ENCODE data around the gene BOD1. TPM values are rescaled to one million over a fixed set of nuclear protein-coding genes. Genes with fewer than 3 reads are reported as not detected.

The BOD1 gene
- total RNA-seq, 4 donors from 2014 or later = 50.8 to 64.4 (median 54.7) TPM

GRCh38 chr5:173568128-173568527, 48.3 kb downstream of the BOD1 start:
- H3K4me3 ChIP-seq = no peak overlapping the region
- peaks cover 0 to 17% (median 3%) of the 10 kb centered on the region in 3 donors for H3K4me1 ChIP-seq
- TF ChIP-seq EP300 (IDR thresholded peaks at IDR 0.05) (no peak), POLR2A (IDR thresholded peaks at IDR 0.05) (no peak), POLR2AphosphoS5 (IDR thresholded peaks at IDR 0.05) (no peak), CTCF (IDR thresholded peaks at IDR 0.05) (no peak)
- no peaks in the 10 kb centered on the region for H3K36me3 ChIP-seq
- no peaks in the 10 kb centered on the region for H3K27me3 ChIP-seq
- ATAC-seq = no peak
- WGBS, 2 donors (ENCODE audit: low coverage in 1 of 2) = 82 to 92% methylated on average over 1 of the region's 1 CpG
- peaks cover 0 to 8% (median 0%) of the 10 kb centered on the region in 3 donors for H3K9me3 ChIP-seq
- no peak overlapping the region for H3K27ac ChIP-seq

- no peak for ATAC-seq
- Histone ChIP-seq H3K4me1 (peaks cover 0 to 11% (median 0%) of the 10 kb centered on the region in 3 donors), H3K9me3 (peaks cover 0 to 8% (median 0%) of the 10 kb centered on the region in 3 donors), H3K36me3 (no peaks in the 10 kb centered on the region), H3K27me3 (no peaks in the 10 kb centered on the region), H3K4me3 (no peak overlapping the region), H3K27ac (no peak overlapping the region)
- no peak for TF ChIP-seq CTCF (IDR thresholded peaks at IDR 0.05)
- no peak for TF ChIP-seq POLR2A (IDR thresholded peaks at IDR 0.05)
- no peak for TF ChIP-seq EP300 (IDR thresholded peaks at IDR 0.05)
- TF ChIP-seq POLR2AphosphoS5 (IDR thresholded peaks at IDR 0.05) = no peak
- 24 to 60% methylated on average over 7 of the region's 7 CpGs for WGBS, 2 donors (ENCODE audit: low coverage in 1 of 2)
Observed at GRCh38 chr5:173567548-173567947, 48.9 kb downstream of the BOD1 start.

- ATAC-seq = no peak
- H3K4me3 ChIP-seq = no peak overlapping the region
- TF ChIP-seq POLR2AphosphoS5 (IDR thresholded peaks at IDR 0.05) (no peak), POLR2A (IDR thresholded peaks at IDR 0.05) (no peak), EP300 (IDR thresholded peaks at IDR 0.05) (no peak), CTCF (IDR thresholded peaks at IDR 0.05) (no peak)
- H3K9me3 ChIP-seq = peaks cover 0 to 19% (median 0%) of the 10 kb centered on the region in 3 donors
- WGBS, 2 donors (ENCODE audit: low coverage in 1 of 2) = 89 to 100% methylated on average over 1 to 3 of the region's 3 CpGs
- H3K36me3 ChIP-seq = no peaks in the 10 kb centered on the region
- H3K4me1 ChIP-seq = peaks cover 0 to 6% (median 0%) of the 10 kb centered on the region in 3 donors
- no peaks in the 10 kb centered on the region for H3K27me3 ChIP-seq
- H3K27ac ChIP-seq = no peak overlapping the region
Observed at GRCh38 chr5:173565491-173566072, 50.9 kb downstream of the BOD1 start.

- H3K27ac ChIP-seq = no peak overlapping the region
- ATAC-seq = no peak
- no peaks in the 10 kb centered on the region for H3K36me3 ChIP-seq
- H3K9me3 ChIP-seq = peaks cover 0 to 31% (median 0%) of the 10 kb centered on the region in 3 donors
- no peak for TF ChIP-seq POLR2A (IDR thresholded peaks at IDR 0.05)
- no peak for TF ChIP-seq CTCF (IDR thresholded peaks at IDR 0.05)
- TF ChIP-seq POLR2AphosphoS5 (IDR thresholded peaks at IDR 0.05) = no peak
- 40% methylated on average over 1 of the region's 4 CpGs; no CpG with 5 or more reads in 1 of the 2 donors for WGBS, 2 donors (ENCODE audit: low coverage in 1 of 2)
- H3K4me1 ChIP-seq = peaks cover 0 to 6% (median 0%) of the 10 kb centered on the region in 3 donors
- H3K4me3 ChIP-seq = no peak overlapping the region
- no peaks in the 10 kb centered on the region for H3K27me3 ChIP-seq
Observed at GRCh38 chr5:173564106-173564505, 52.3 kb downstream of the BOD1 start.

GRCh38 chr5:173563246-173563645, 53.2 kb downstream of the BOD1 start:
- no peaks in the 10 kb centered on the region for H3K27me3 ChIP-seq
- H3K27ac ChIP-seq = no peak overlapping the region
- peaks cover 0 to 6% (median 0%) of the 10 kb centered on the region in 3 donors for H3K4me1 ChIP-seq
- whole genome bisulfite sequencing, 2 donors (ENCODE audit: low coverage in 1 of 2) = 91% methylated on average over 4 of the region's 6 CpGs
- peaks cover 0 to 25% (median 0%) of the 10 kb centered on the region in 3 donors for H3K9me3 ChIP-seq
- no peak overlapping the region for H3K4me3 ChIP-seq
- TF ChIP-seq POLR2AphosphoS5 (IDR thresholded peaks at IDR 0.05) (no peak), POLR2A (IDR thresholded peaks at IDR 0.05) (no peak), EP300 (IDR thresholded peaks at IDR 0.05) (no peak), CTCF (IDR thresholded peaks at IDR 0.05) (no peak)
- no peak for ATAC-seq
- no peaks in the 10 kb centered on the region for H3K36me3 ChIP-seq

All from gastroesophageal sphincter (tissue), 4 donors.